ENCODE data around the gene PHF3.

DNA sequence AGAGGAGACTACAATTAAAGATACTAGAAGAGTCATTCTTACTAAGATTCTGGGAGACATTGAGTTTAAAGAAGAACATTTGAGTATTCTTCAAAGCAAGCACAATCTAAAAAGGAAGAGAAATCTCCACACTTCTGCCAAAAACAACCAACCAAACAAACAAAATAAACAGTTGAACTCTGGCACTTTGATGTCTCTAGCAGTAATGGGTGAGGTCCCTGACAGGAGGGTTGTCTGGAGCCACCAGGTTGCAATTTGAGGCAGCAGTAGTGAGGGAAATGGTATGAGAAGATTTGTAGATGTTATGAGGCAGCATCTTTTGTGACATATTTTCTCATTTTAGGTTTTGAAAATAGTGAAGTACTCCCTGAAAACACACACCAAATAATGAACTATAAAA, 108.1 kb downstream of the PHF3 start:
- TF ChIP-seq, protein P1, sequence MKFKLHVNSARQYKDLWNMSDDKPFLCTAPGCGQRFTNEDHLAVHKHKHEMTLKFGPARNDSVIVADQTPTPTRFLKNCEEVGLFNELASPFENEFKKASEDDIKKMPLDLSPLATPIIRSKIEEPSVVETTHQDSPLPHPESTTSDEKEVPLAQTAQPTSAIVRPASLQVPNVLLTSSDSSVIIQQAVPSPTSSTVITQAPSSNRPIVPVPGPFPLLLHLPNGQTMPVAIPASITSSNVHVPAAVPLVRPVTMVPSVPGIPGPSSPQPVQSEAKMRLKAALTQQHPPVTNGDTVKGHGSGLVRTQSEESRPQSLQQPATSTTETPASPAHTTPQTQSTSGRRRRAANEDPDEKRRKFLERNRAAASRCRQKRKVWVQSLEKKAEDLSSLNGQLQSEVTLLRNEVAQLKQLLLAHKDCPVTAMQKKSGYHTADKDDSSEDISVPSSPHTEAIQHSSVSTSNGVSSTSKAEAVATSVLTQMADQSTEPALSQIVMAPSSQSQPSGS (CRISPR knock-in tag; IDR thresholded peaks at IDR 0.05; ENCODE audit: borderline replicate concordance, low read depth), result no peak
- TF ChIP-seq, protein P2, sequence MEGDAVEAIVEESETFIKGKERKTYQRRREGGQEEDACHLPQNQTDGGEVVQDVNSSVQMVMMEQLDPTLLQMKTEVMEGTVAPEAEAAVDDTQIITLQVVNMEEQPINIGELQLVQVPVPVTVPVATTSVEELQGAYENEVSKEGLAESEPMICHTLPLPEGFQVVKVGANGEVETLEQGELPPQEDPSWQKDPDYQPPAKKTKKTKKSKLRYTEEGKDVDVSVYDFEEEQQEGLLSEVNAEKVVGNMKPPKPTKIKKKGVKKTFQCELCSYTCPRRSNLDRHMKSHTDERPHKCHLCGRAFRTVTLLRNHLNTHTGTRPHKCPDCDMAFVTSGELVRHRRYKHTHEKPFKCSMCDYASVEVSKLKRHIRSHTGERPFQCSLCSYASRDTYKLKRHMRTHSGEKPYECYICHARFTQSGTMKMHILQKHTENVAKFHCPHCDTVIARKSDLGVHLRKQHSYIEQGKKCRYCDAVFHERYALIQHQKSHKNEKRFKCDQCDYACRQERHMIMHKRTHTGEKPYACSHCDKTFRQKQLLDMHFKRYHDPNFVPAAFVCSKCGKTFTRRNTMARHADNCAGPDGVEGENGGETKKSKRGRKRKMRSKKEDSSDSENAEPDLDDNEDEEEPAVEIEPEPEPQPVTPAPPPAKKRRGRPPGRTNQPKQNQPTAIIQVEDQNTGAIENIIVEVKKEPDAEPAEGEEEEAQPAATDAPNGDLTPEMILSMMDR (IDR thresholded peaks at IDR 0.05), result no peak
